Measurements from ENCODE around the gene WAS.

DNA sequence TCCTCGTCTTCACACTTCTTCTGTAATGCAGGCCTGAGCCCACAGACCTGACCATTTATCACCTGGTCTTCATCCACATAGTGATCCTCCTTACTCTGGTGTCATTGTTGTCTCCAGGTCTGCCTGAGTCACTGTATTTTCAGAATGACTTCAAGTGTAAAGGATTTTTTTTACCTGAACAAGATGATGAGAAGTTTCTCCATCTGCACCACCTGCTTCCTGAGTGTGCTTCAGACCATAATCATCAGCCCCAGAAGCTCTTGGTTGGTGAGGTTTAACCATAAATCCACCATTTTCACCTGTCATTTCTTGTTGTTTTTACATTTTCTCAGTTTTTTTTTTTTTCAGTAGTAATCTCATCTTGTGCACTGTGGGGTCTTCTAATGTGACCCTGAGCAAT is 47.3 kb upstream of the WAS start:
- TF ChIP-seq, protein P1, sequence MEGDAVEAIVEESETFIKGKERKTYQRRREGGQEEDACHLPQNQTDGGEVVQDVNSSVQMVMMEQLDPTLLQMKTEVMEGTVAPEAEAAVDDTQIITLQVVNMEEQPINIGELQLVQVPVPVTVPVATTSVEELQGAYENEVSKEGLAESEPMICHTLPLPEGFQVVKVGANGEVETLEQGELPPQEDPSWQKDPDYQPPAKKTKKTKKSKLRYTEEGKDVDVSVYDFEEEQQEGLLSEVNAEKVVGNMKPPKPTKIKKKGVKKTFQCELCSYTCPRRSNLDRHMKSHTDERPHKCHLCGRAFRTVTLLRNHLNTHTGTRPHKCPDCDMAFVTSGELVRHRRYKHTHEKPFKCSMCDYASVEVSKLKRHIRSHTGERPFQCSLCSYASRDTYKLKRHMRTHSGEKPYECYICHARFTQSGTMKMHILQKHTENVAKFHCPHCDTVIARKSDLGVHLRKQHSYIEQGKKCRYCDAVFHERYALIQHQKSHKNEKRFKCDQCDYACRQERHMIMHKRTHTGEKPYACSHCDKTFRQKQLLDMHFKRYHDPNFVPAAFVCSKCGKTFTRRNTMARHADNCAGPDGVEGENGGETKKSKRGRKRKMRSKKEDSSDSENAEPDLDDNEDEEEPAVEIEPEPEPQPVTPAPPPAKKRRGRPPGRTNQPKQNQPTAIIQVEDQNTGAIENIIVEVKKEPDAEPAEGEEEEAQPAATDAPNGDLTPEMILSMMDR (IDR thresholded peaks at IDR 0.05 in 4 of 5, conservative IDR thresholded peaks at IDR 0.05 in 1 of 5): no peak
- no peak for TF ChIP-seq POLR2A (IDR thresholded peaks at IDR 0.05)
